Upper lobe of left lung (tissue), 4 donors: ENCODE data around the gene CACFD1.

ENCODE experiments used
- EP300 ChIP-seq, 4 donors: sonication (generic); formaldehyde crosslinking; IDR thresholded peaks; one replicate each; pipeline ENCODE4 v1.5.1; 2017; ENCODE audit warnings: antibody characterized with exemption in 4 of 4, control low read depth in 2 of 4
- POLR2A ChIP-seq, 4 donors: fragments of 450-650 bp; IDR thresholded peaks; one replicate each; pipeline ENCODE4 v1.5.1; 2016 to 2017; ENCODE audit warnings: antibody characterized with exemption in 4 of 4, mild to moderate bottlenecking in 2 of 4
- POLR2AphosphoS5 ChIP-seq, 2 donors: sonication (generic); formaldehyde crosslinking; IDR thresholded peaks; one replicate each; pipeline ENCODE4 v1.5.1; 2017; ENCODE audit warnings: antibody characterized with exemption in 2 of 2
- TF ChIP-seq, protein P1 (sequence below), 6 experiments: fragments of 450-650 bp in 4 of 6; fragments of 200-600 bp in 2 of 6; sonication (generic) in 2 of 6; IDR thresholded peaks; one replicate each; pipeline ENCODE4 v1.5.1; 2016 to 2019; ENCODE audit warnings: antibody characterized with exemption in 6 of 6

DNA sequence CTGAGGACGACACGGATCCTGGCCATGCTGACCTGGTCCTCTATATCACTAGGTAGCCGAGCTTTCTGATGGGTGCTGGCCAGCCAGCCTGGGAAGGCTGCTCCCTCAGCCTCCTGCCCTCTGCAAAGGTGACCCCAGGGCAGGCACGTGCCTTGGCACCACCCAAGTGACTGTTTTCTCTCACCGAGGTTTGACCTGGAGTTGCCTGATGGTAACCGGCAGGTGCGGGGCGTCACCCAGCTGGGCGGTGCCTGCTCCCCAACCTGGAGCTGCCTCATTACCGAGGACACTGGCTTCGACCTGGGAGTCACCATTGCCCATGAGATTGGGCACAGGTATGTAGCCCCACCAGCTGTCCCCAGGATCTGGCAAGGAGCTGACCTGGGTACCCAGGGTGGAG is 33.8 kb upstream of the CACFD1 start:
- TF ChIP-seq, protein P1, sequence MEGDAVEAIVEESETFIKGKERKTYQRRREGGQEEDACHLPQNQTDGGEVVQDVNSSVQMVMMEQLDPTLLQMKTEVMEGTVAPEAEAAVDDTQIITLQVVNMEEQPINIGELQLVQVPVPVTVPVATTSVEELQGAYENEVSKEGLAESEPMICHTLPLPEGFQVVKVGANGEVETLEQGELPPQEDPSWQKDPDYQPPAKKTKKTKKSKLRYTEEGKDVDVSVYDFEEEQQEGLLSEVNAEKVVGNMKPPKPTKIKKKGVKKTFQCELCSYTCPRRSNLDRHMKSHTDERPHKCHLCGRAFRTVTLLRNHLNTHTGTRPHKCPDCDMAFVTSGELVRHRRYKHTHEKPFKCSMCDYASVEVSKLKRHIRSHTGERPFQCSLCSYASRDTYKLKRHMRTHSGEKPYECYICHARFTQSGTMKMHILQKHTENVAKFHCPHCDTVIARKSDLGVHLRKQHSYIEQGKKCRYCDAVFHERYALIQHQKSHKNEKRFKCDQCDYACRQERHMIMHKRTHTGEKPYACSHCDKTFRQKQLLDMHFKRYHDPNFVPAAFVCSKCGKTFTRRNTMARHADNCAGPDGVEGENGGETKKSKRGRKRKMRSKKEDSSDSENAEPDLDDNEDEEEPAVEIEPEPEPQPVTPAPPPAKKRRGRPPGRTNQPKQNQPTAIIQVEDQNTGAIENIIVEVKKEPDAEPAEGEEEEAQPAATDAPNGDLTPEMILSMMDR (IDR thresholded peaks at IDR 0.05), result no peak
- TF ChIP-seq POLR2AphosphoS5 (IDR thresholded peaks at IDR 0.05), result no peak
- TF ChIP-seq EP300 (IDR thresholded peaks at IDR 0.05), result no peak
- TF ChIP-seq POLR2A (IDR thresholded peaks at IDR 0.05), result no peak
